Measurements from ENCODE around the gene CCDC82.

CCDC82 gene

GRCh38 chr11:96329855-96330510, 59.7 kb downstream of the CCDC82 start:
- TF ChIP-seq TCF12 (IDR thresholded peaks at IDR 0.05; ENCODE audit: low read depth) (no peak), CEBPB (IDR thresholded peaks at IDR 0.05) (no peak), TEAD4 (IDR thresholded peaks at IDR 0.05) (no peak), ZBTB7A (IDR thresholded peaks at IDR 0.05; ENCODE audit: low read depth) (no peak), TAF1 (IDR thresholded peaks at IDR 0.05; ENCODE audit: low read depth) (no peak), RAD21 (IDR thresholded peaks at IDR 0.05; ENCODE audit: low read depth) (no peak), YY1 (IDR thresholded peaks at IDR 0.05; ENCODE audit: low read depth) (no peak), EP300 (IDR thresholded peaks at IDR 0.05; ENCODE audit: borderline replicate concordance) (no peak), FOXM1 (IDR thresholded peaks at IDR 0.05; ENCODE audit: borderline replicate concordance, low read depth) (no peak), REST (IDR thresholded peaks at IDR 0.05; ENCODE audit: low read depth) (no peak), MAX (IDR thresholded peaks at IDR 0.05) (no peak), CREB1 (IDR thresholded peaks at IDR 0.05; ENCODE audit: low read depth) (no peak), NFIC (IDR thresholded peaks at IDR 0.05) (no peak), EGR1 (IDR thresholded peaks at IDR 0.05) (no peak)

GRCh38 chr11:96329419-96329818, 60.3 kb downstream of the CCDC82 start:
- TF ChIP-seq NFIC (IDR thresholded peaks at IDR 0.05) (no peak), REST (IDR thresholded peaks at IDR 0.05; ENCODE audit: low read depth) (no peak), YY1 (IDR thresholded peaks at IDR 0.05; ENCODE audit: low read depth) (no peak), TCF12 (IDR thresholded peaks at IDR 0.05; ENCODE audit: low read depth) (no peak), EGR1 (IDR thresholded peaks at IDR 0.05) (no peak), CREB1 (IDR thresholded peaks at IDR 0.05; ENCODE audit: low read depth) (no peak), USF1 (IDR thresholded peaks at IDR 0.05) (no peak), CEBPB (IDR thresholded peaks at IDR 0.05) (no peak), TAF1 (IDR thresholded peaks at IDR 0.05; ENCODE audit: low read depth) (no peak), MAX (IDR thresholded peaks at IDR 0.05) (no peak), RAD21 (IDR thresholded peaks at IDR 0.05; ENCODE audit: low read depth) (no peak), EP300 (IDR thresholded peaks at IDR 0.05; ENCODE audit: borderline replicate concordance) (no peak), TEAD4 (IDR thresholded peaks at IDR 0.05) (no peak), FOXM1 (IDR thresholded peaks at IDR 0.05; ENCODE audit: borderline replicate concordance, low read depth) (no peak), ZBTB7A (IDR thresholded peaks at IDR 0.05; ENCODE audit: low read depth) (no peak)

GRCh38 chr11:96328395-96329010, 61.2 kb downstream of the CCDC82 start:
- no peak for TF ChIP-seq ZBTB7A (IDR thresholded peaks at IDR 0.05; ENCODE audit: low read depth)
- TF ChIP-seq CEBPB (IDR thresholded peaks at IDR 0.05), result no peak
- no peak for TF ChIP-seq NFIC (IDR thresholded peaks at IDR 0.05)
- no peak for TF ChIP-seq MAX (IDR thresholded peaks at IDR 0.05)
- TF ChIP-seq REST (IDR thresholded peaks at IDR 0.05; ENCODE audit: low read depth), result no peak
- no peak for TF ChIP-seq EP300 (IDR thresholded peaks at IDR 0.05; ENCODE audit: borderline replicate concordance)
- no peak for TF ChIP-seq EGR1 (IDR thresholded peaks at IDR 0.05)
- no peak for TF ChIP-seq USF1 (IDR thresholded peaks at IDR 0.05)
- TF ChIP-seq TAF1 (IDR thresholded peaks at IDR 0.05; ENCODE audit: low read depth), result no peak
- no peak for TF ChIP-seq YY1 (IDR thresholded peaks at IDR 0.05; ENCODE audit: low read depth)
- no peak for TF ChIP-seq FOXM1 (IDR thresholded peaks at IDR 0.05; ENCODE audit: borderline replicate concordance, low read depth)
- TF ChIP-seq CREB1 (IDR thresholded peaks at IDR 0.05; ENCODE audit: low read depth), result no peak
- TF ChIP-seq RAD21 (IDR thresholded peaks at IDR 0.05; ENCODE audit: low read depth), result no peak
- TF ChIP-seq TCF12 (IDR thresholded peaks at IDR 0.05; ENCODE audit: low read depth), result no peak
- no peak for TF ChIP-seq TEAD4 (IDR thresholded peaks at IDR 0.05)

Data from Ishikawa (cell line).